ENCODE data around the gene SFRP2. TPM values are rescaled to one million over a fixed set of nuclear protein-coding genes. Genes with fewer than 3 reads are reported as not detected.

SFRP2 gene
- total RNA-seq, 1 experiment from 2014 or later = not detected

GRCh38 chr4:153809307-153809706 is 20.4 kb upstream of the SFRP2 start:
- no peak for DNase-seq
- Mint-ChIP-seq H3K9me3 (ENCODE audit: low read depth, unreplicated experiment) (no peaks in the 10 kb centered on the region), H3K27ac (ENCODE audit: unreplicated experiment) (no peak overlapping the region), H3K4me1 (ENCODE audit: low read depth, unreplicated experiment) (no peaks in the 10 kb centered on the region), H3K4me3 (ENCODE audit: low read depth, unreplicated experiment) (no peak overlapping the region), H3K36me3 (ENCODE audit: insufficient read depth, unreplicated experiment) (no peaks in the 10 kb centered on the region), H3K27me3 (ENCODE audit: unreplicated experiment) (no peaks in the 10 kb centered on the region)
- CTCF ChIA-PET = no interaction called here
- BruUV-seq (replicated peaks) = no TSS peak
- TF ChIP-seq CTCF (IDR thresholded peaks at IDR 0.05; ENCODE audit: unreplicated experiment) = no peak
- intact Hi-C loops (cut with micrococcal nuclease; ENCODE audit: unreplicated experiment) = no loop called here

DNA sequence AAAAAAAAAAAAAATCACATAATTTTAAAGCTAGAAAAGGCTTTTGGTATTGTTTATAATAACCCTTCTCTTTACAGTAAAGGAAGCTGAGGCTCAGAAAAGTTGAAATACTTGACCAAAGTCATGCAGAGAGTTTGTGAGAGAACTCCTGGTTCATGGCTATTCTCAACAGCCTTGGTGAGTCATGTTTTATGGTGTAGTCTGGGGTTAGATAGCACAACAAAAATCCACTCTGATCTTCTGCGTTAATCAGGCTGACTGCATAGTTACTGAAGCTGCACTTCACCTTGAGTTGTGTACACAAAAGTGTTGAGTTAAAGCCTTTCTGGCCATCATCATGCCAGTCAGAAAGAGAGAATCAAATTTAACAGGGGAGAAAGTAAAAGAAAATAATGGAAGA is 19.3 kb upstream of the SFRP2 start:
- no peak for TF ChIP-seq CTCF (IDR thresholded peaks at IDR 0.05; ENCODE audit: unreplicated experiment)
- no peak for DNase-seq
- CTCF ChIA-PET = no interaction called here
- no TSS peak for BruUV-seq (replicated peaks)
- no peaks in the 10 kb centered on the region for H3K9me3 Mint-ChIP-seq (ENCODE audit: low read depth, unreplicated experiment)
- no peak overlapping the region for H3K4me3 Mint-ChIP-seq (ENCODE audit: low read depth, unreplicated experiment)
- H3K27me3 Mint-ChIP-seq (ENCODE audit: unreplicated experiment) = no peaks in the 10 kb centered on the region
- H3K4me1 Mint-ChIP-seq (ENCODE audit: low read depth, unreplicated experiment) = no peaks in the 10 kb centered on the region
- intact Hi-C loops (cut with micrococcal nuclease; ENCODE audit: unreplicated experiment) = no loop called here
- H3K36me3 Mint-ChIP-seq (ENCODE audit: insufficient read depth, unreplicated experiment) = no peaks in the 10 kb centered on the region
- no peak overlapping the region for H3K27ac Mint-ChIP-seq (ENCODE audit: unreplicated experiment)

DNA sequence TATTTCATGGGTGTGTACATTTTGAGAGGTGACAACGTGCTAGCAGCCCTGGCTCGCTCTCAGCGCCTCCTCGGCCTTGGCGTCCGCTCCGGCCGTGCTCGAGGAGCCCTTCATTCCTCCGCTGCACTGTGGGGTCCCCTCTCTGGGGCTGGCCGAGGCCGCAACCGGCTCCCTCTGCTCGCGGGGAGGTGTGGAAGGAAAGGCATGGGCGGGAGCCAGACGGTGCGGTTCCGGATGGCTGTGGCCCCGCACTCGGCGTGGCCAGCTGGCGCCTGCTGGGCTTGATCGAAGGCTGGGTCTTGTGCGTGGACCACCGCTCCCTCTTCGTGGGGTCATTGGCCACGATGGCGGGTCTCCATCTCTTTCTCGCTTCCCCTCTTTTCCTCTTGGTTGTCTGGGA is 17.2 kb upstream of the SFRP2 start:
- no peaks in the 10 kb centered on the region for H3K9me3 Mint-ChIP-seq (ENCODE audit: low read depth, unreplicated experiment)
- H3K4me3 Mint-ChIP-seq (ENCODE audit: low read depth, unreplicated experiment) = no peak overlapping the region
- no TSS peak for BruUV-seq (replicated peaks)
- H3K4me1 Mint-ChIP-seq (ENCODE audit: low read depth, unreplicated experiment) = no peaks in the 10 kb centered on the region
- intact Hi-C loops (cut with micrococcal nuclease; ENCODE audit: unreplicated experiment) = no loop called here
- H3K27me3 Mint-ChIP-seq (ENCODE audit: unreplicated experiment) = no peaks in the 10 kb centered on the region
- H3K27ac Mint-ChIP-seq (ENCODE audit: unreplicated experiment) = no peak overlapping the region
- CTCF ChIA-PET = no interaction called here
- H3K36me3 Mint-ChIP-seq (ENCODE audit: insufficient read depth, unreplicated experiment) = no peaks in the 10 kb centered on the region
- TF ChIP-seq CTCF (IDR thresholded peaks at IDR 0.05; ENCODE audit: unreplicated experiment) = no peak
- DNase-seq = no peak

DNA sequence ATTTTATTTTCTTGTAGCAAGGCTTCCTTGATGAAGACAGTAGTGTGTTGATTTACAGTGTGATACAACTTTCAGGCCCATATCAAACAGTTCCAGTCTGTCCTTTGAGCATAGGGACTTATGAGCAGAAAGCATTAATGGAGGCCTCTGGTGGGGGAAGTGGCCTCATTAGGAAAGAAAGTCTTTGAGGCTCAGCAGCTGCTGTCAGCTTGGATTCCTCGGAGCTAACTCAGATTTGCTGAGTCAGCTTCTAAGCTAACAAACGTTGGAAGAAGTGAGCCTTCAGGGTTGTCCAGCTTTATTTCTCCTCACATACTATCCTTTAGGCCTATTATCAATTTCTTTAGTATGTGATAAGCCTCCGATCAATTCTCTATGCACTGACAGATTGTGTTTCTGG is 15.8 kb upstream of the SFRP2 start:
- Mint-ChIP-seq H3K36me3 (ENCODE audit: insufficient read depth, unreplicated experiment) (no peaks in the 10 kb centered on the region), H3K4me1 (ENCODE audit: low read depth, unreplicated experiment) (no peaks in the 10 kb centered on the region), H3K9me3 (ENCODE audit: low read depth, unreplicated experiment) (no peaks in the 10 kb centered on the region), H3K27me3 (ENCODE audit: unreplicated experiment) (no peaks in the 10 kb centered on the region), H3K4me3 (ENCODE audit: low read depth, unreplicated experiment) (no peak overlapping the region), H3K27ac (ENCODE audit: unreplicated experiment) (no peak overlapping the region)
- CTCF ChIA-PET = no interaction called here
- no peak for TF ChIP-seq CTCF (IDR thresholded peaks at IDR 0.05; ENCODE audit: unreplicated experiment)
- BruUV-seq (replicated peaks) = no TSS peak
- no peak for DNase-seq
- intact Hi-C loops (cut with micrococcal nuclease; ENCODE audit: unreplicated experiment) = no loop called here

- no TSS peak for BruUV-seq (replicated peaks)
- H3K27me3 Mint-ChIP-seq (ENCODE audit: unreplicated experiment) = no peaks in the 10 kb centered on the region
- TF ChIP-seq CTCF (IDR thresholded peaks at IDR 0.05; ENCODE audit: unreplicated experiment) = no peak
- no peaks in the 10 kb centered on the region for H3K36me3 Mint-ChIP-seq (ENCODE audit: insufficient read depth, unreplicated experiment)
- no peaks in the 10 kb centered on the region for H3K9me3 Mint-ChIP-seq (ENCODE audit: low read depth, unreplicated experiment)
- H3K4me1 Mint-ChIP-seq (ENCODE audit: low read depth, unreplicated experiment) = no peaks in the 10 kb centered on the region
- no peak overlapping the region for H3K4me3 Mint-ChIP-seq (ENCODE audit: low read depth, unreplicated experiment)
- DNase-seq = no peak
- no peak overlapping the region for H3K27ac Mint-ChIP-seq (ENCODE audit: unreplicated experiment)
- intact Hi-C loops (cut with micrococcal nuclease; ENCODE audit: unreplicated experiment) = no loop called here
- CTCF ChIA-PET = no interaction called here
Measured at GRCh38 chr4:153799694-153800074, 10.8 kb upstream of the SFRP2 start.
